Measurements from ENCODE around the gene LAMP5.

- TF ChIP-seq EP300 (IDR thresholded peaks at IDR 0.05) (no peak), POLR2AphosphoS5 (IDR thresholded peaks at IDR 0.05) (no peak), CTCF (IDR thresholded peaks at IDR 0.05) (no peak)
Measured at GRCh38 chr20:9506964-9507369, 7.4 kb upstream of the LAMP5 start.

Data from gastroesophageal sphincter (tissue), 3 donors.